GM19240 (cell line): ENCODE measurements around the gene KLF6.

Experiments
- DNase-seq: peaks from one replicate; pipeline ENCODE4 v3.0.0; 2011; ENCODE audit warnings: low spot score; ENCODE audit not compliant: insufficient read length

KLF6 gene

GRCh38 chr10:3774814-3775695, 10.0 kb downstream of the KLF6 start:
- no peak for DNase-seq

GRCh38 chr10:3774018-3774813, 10.8 kb downstream of the KLF6 start:
- DNase-seq: no peak

GRCh38 chr10:3773460-3774017, 11.5 kb downstream of the KLF6 start:
- DNase-seq: no peak

- no peak for DNase-seq
Measured at GRCh38 chr10:3772361-3773171, 12.4 kb downstream of the KLF6 start.

- no peak for DNase-seq
Measured at GRCh38 chr10:3770611-3771110, 14.3 kb downstream of the KLF6 start.

- DNase-seq: no peak
Measured at GRCh38 chr10:3769556-3769955, 15.5 kb downstream of the KLF6 start.

GRCh38 chr10:3766046-3766756, 18.8 kb downstream of the KLF6 start:
- DNase-seq: no peak

GRCh38 chr10:3765146-3765545, 19.9 kb downstream of the KLF6 start:
- no peak for DNase-seq

GRCh38 chr10:3764626-3765112, 20.3 kb downstream of the KLF6 start:
- DNase-seq: no peak

GRCh38 chr10:3763852-3764625, 21.0 kb downstream of the KLF6 start:
- no peak for DNase-seq

- DNase-seq: no peak
Measured at GRCh38 chr10:3763035-3763456, 22.0 kb downstream of the KLF6 start.

- DNase-seq: no peak
Measured at GRCh38 chr10:3762309-3762708, 22.7 kb downstream of the KLF6 start.

- no peak for DNase-seq
Measured at GRCh38 chr10:3761904-3762303, 23.1 kb downstream of the KLF6 start.

GRCh38 chr10:3761021-3761686, 23.9 kb downstream of the KLF6 start:
- no peak for DNase-seq

- no peak for DNase-seq
Measured at GRCh38 chr10:3760083-3760482, 24.9 kb downstream of the KLF6 start.

- no peak for DNase-seq
Measured at GRCh38 chr10:3759397-3759796, 25.6 kb downstream of the KLF6 start.

GRCh38 chr10:3758491-3758970, 26.5 kb downstream of the KLF6 start:
- no peak for DNase-seq

GRCh38 chr10:3757638-3758490, 27.1 kb downstream of the KLF6 start:
- no peak for DNase-seq
